Kidney epithelial cell (primary cell): ENCODE measurements around the gene ZNF76. TPM values are rescaled to one million over a fixed set of nuclear protein-coding genes. Genes with fewer than 3 reads are reported as not detected.

Experiments
- DNase-seq: peaks from one replicate; pipeline ENCODE4 v3.0.0-alpha.2; 2010; ENCODE audit warnings: low read depth
- H3K27me3 ChIP-seq: 2 replicates; pipeline ENCODE4 v1.6.0; 2011; ENCODE audit warnings: low read length; ENCODE audit not compliant: control insufficient read depth, insufficient read depth
- H3K36me3 ChIP-seq: 2 replicates; pipeline ENCODE4 v1.5.1; 2011; ENCODE audit warnings: low read length; ENCODE audit not compliant: control insufficient read depth, insufficient read depth
- H3K4me3 ChIP-seq: 2 replicates; pipeline ENCODE4 v1.5.1; 2011; ENCODE audit warnings: low read depth, mild to moderate bottlenecking, control low read depth, low read length
- total RNA-seq: library from RNA; depleted of rRNA; stranded (reverse); fragments of >200 nt; gene quantifications from 2 replicates; pipeline ENCODE4 v1.2.3, GENCODE V29; 2015
- TF ChIP-seq, protein P1 (sequence below): IDR thresholded peaks from 2 replicates; pipeline ENCODE4 v1.5.1; 2011; ENCODE audit warnings: mild to moderate bottlenecking, moderate library complexity, low read length, control low read depth, inconsistent platforms; ENCODE audit not compliant: insufficient read depth, poor library complexity, severe bottlenecking

The ZNF76 gene
- total RNA-seq, 1 donor from 2014 or later, result 21.2 TPM

DNA sequence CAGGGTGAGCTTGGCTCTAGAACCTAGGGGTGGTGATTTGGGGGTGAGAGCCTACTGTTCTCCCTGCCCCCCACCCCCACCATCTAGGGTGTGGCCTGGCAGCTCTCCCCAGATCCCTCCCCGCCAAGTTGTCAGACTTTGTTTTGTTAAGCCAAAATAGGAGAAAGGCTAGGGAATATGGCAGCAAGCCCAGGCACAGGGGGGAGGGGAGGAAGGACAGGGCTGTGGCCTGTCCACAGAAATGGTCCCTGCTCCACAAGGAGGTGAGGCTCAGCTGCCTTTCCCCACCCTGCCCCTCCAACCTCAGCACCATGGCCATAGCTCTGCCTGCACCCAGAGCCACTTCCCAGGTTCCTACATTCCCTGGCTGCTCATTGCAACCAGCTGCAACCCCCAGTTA lies 28.6 kb upstream of the ZNF76 start:
- TF ChIP-seq, protein P1, sequence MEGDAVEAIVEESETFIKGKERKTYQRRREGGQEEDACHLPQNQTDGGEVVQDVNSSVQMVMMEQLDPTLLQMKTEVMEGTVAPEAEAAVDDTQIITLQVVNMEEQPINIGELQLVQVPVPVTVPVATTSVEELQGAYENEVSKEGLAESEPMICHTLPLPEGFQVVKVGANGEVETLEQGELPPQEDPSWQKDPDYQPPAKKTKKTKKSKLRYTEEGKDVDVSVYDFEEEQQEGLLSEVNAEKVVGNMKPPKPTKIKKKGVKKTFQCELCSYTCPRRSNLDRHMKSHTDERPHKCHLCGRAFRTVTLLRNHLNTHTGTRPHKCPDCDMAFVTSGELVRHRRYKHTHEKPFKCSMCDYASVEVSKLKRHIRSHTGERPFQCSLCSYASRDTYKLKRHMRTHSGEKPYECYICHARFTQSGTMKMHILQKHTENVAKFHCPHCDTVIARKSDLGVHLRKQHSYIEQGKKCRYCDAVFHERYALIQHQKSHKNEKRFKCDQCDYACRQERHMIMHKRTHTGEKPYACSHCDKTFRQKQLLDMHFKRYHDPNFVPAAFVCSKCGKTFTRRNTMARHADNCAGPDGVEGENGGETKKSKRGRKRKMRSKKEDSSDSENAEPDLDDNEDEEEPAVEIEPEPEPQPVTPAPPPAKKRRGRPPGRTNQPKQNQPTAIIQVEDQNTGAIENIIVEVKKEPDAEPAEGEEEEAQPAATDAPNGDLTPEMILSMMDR, result no peak
- no peak for DNase-seq
- Histone ChIP-seq H3K27me3 (no peaks in the 10 kb centered on the region), H3K36me3 (no peaks in the 10 kb centered on the region), H3K4me3 (no peak overlapping the region)

DNA sequence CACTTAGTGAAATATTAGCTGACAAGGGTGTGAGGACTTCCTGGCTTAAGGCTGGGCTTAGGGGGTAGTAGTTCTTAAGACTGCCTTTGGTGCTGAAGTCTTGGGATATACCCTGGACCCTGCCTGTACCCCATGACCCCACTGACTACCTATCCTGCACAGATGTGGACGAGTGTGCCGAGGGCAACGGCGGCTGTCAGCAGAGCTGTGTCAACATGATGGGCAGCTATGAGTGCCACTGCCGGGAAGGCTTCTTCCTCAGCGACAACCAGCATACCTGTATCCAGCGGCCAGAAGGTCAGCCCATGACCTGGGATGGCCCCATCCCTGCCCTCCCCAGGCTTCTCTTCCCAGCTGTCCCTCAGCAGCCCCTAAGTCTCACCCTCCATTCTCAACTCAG lies 28.0 kb upstream of the ZNF76 start:
- no peaks in the 10 kb centered on the region for H3K27me3 ChIP-seq
- no peak overlapping the region for H3K4me3 ChIP-seq
- no peaks in the 10 kb centered on the region for H3K36me3 ChIP-seq
- TF ChIP-seq, protein P1, result no peak
- no peak for DNase-seq

DNA sequence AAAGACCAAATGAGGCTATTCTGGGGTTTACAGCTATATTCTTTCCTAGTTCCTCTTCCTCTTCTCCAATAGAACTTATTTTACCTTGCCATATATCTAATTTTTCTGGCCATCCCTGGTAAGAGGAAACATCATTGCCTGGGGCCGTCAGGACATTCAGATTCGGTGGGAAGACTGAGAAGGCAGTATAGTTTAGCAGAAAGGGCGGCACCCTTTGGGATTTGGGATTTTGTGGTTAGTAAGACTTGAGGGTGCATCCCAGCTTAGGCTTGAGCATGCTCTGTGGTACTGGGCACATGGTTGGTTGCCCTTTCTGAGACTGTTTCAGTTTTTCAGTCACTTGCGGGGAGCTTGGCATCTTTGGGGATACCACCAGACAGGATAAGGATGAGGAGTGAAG lies 24.6 kb upstream of the ZNF76 start:
- Histone ChIP-seq H3K4me3 (no peak overlapping the region), H3K36me3 (no peaks in the 10 kb centered on the region), H3K27me3 (no peaks in the 10 kb centered on the region)
- TF ChIP-seq, protein P1, result no peak
- DNase-seq, result no peak

DNA sequence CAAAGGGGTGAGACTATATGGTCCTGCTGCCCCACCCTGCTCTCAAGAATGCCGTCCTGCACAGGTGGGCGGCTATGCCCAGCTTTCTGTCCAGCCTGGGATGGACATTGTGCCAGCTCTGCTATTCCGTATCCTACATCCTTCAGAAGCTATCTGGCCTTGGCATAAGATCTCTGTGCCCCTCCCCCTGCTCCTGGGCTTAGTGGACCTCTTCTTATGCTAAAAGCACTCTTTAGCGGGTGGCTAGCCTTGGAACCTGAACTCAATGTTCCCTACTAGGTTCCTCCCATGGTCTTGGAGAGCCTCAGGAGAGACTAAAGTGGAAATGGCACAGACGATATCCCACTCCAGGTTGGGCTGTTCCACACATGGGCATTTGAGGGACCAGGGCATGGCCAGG lies 23.3 kb upstream of the ZNF76 start:
- H3K36me3 ChIP-seq, result no peaks in the 10 kb centered on the region
- no peaks in the 10 kb centered on the region for H3K27me3 ChIP-seq
- H3K4me3 ChIP-seq, result no peak overlapping the region
- no peak for DNase-seq
- TF ChIP-seq, protein P1, result no peak

DNA sequence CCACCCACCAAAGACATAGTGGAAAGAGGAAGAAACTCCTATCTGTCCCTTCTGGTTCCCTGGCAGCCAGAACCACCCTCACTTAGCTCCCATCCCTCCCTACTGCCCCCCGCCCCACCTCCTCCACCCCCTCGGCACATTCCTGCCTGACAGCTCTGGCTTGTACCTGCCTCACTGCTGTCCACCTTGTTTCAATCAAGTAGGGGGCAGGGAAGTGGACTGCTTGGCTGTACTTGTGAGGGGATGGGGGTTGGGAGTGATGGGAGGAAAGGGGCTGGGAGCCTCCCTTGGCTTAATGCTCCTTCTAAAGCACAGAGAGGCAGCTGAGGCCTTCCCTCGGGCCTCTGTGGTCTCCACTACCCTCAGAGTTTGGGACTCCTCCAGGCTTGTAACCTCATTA lies 22.1 kb upstream of the ZNF76 start:
- H3K36me3 ChIP-seq, result no peaks in the 10 kb centered on the region
- no peak overlapping the region for H3K4me3 ChIP-seq
- TF ChIP-seq, protein P1, result no peak
- no peaks in the 10 kb centered on the region for H3K27me3 ChIP-seq
- no peak for DNase-seq

DNA sequence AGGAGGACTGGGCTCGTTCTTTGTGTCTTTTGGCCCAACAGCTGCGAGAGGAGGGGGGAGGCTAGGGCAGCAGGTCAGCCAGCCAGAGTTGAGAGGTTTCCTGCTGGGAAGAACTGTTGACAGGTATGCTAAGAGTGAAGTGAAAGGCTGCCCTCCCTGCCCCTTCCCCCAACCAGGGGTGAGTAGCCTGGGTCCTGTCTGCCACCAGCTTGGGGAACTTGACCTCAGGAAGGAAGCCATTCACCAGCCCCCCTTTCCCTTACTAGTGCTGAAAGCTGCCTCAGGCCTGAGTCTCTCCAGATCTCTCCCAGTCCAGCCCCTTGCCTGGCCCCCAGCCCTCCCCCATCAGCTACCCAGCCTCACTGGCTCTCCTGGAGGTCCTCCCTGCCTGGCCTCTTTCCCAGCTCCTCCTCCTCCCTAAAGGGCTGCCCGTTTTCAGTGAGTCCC lies 20.7 kb upstream of the ZNF76 start:
- no peak for DNase-seq
- no peaks in the 10 kb centered on the region for H3K27me3 ChIP-seq
- TF ChIP-seq, protein P1, result no peak

More for the DNA sequence above, 20.7 kb upstream of the ZNF76 start:
- H3K36me3 ChIP-seq, result no peaks in the 10 kb centered on the region
- H3K4me3 ChIP-seq, result no peak overlapping the region
